ENCODE measurements around the gene THSD7B.

THSD7B gene

GRCh38 chr2:137187216-137187615 lies 421.9 kb downstream of the THSD7B start:
- no peak for DNase-seq (ENCODE audit: extremely low spot score)
- CTCF ChIA-PET: no interaction called here
- no peak for TF ChIP-seq CTCF (IDR thresholded peaks at IDR 0.05; ENCODE audit: control extremely low read depth, extremely low read depth, low read depth, missing control alignments)
- POLR2A ChIA-PET: no interaction called here

- CTCF ChIA-PET: interaction anchor here (1.2 to 1.8 kb wide), 2 partner anchors 8 to 18 kb away, joined by 3 to 4 read pairs; no protein-coding TSS in a partner anchor
- no peak for TF ChIP-seq CTCF (IDR thresholded peaks at IDR 0.05; ENCODE audit: control extremely low read depth, extremely low read depth, low read depth, missing control alignments)
- DNase-seq (ENCODE audit: extremely low spot score): no peak
- POLR2A ChIA-PET: no interaction called here
These were observed 425.3 kb downstream of the THSD7B start for GRCh38 chr2:137190411-137191195.

- ChIA-PET CTCF (interaction anchor here (1.2 to 1.6 kb wide), 2 partner anchors 14 to 33 kb away, joined by 3 to 4 read pairs; no protein-coding TSS in a partner anchor), POLR2A (no interaction called here)
- TF ChIP-seq CTCF (IDR thresholded peaks at IDR 0.05; ENCODE audit: control extremely low read depth, extremely low read depth, low read depth, missing control alignments): no peak
- DNase-seq (ENCODE audit: extremely low spot score): no peak
These were observed 427.3 kb downstream of the THSD7B start for GRCh38 chr2:137192366-137193310.

GRCh38 chr2:137193401-137193800 lies 428.1 kb downstream of the THSD7B start:
- no peak for DNase-seq (ENCODE audit: extremely low spot score)
- TF ChIP-seq CTCF (IDR thresholded peaks at IDR 0.05; ENCODE audit: control extremely low read depth, extremely low read depth, low read depth, missing control alignments): no peak
- ChIA-PET POLR2A (no interaction called here), CTCF (interaction anchor here (1.2 to 1.7 kb wide), 3 partner anchors 9 to 32 kb away, joined by 3 to 8 read pairs (median 4); no protein-coding TSS in a partner anchor)

- TF ChIP-seq CTCF (IDR thresholded peaks at IDR 0.05; ENCODE audit: control extremely low read depth, extremely low read depth, low read depth, missing control alignments): no peak
- no peak for DNase-seq (ENCODE audit: extremely low spot score)
- ChIA-PET POLR2A (no interaction called here), CTCF (interaction anchor here (0.7 to 1.7 kb wide), 3 partner anchors 9 to 22 kb away, joined by 3 to 8 read pairs (median 7); no protein-coding TSS in a partner anchor)
These were observed 428.8 kb downstream of the THSD7B start for GRCh38 chr2:137194111-137194510.

- no peak for DNase-seq (ENCODE audit: extremely low spot score)
- ChIA-PET CTCF (no interaction called here), POLR2A (no interaction called here)
- no peak for TF ChIP-seq CTCF (IDR thresholded peaks at IDR 0.05; ENCODE audit: control extremely low read depth, extremely low read depth, low read depth, missing control alignments)
These were observed 434.4 kb downstream of the THSD7B start for GRCh38 chr2:137199751-137200150.

All from GM10248 (cell line).